Smooth muscle cell of the umbilical artery (primary cell): Measurements from ENCODE around the gene IL1RAPL1. TPM values are rescaled to one million over a fixed set of nuclear protein-coding genes. Genes with fewer than 3 reads are reported as not detected.

Source experiments
- total RNA-seq: library from RNA; depleted of rRNA; stranded (reverse); fragments of >200 nt; gene quantifications from 2 replicates; pipeline ENCODE4 v1.2.3, GENCODE V29; 2014

The IL1RAPL1 gene
- 0.89 and 9.0 TPM in 2 replicates for total RNA-seq

GRCh38 chrX:28586981-28587551, at the start of gene IL1RAPL1:
IL1RAPL1 (plus strand) TSS chrX:28587446.

